ENCODE results near the gene ZDHHC14. TPM values are rescaled to one million over a fixed set of nuclear protein-coding genes. Genes with fewer than 3 reads are reported as not detected.

Gene ZDHHC14
- total RNA-seq, 1 experiment from 2014 or later = 3.2 TPM

DNA sequence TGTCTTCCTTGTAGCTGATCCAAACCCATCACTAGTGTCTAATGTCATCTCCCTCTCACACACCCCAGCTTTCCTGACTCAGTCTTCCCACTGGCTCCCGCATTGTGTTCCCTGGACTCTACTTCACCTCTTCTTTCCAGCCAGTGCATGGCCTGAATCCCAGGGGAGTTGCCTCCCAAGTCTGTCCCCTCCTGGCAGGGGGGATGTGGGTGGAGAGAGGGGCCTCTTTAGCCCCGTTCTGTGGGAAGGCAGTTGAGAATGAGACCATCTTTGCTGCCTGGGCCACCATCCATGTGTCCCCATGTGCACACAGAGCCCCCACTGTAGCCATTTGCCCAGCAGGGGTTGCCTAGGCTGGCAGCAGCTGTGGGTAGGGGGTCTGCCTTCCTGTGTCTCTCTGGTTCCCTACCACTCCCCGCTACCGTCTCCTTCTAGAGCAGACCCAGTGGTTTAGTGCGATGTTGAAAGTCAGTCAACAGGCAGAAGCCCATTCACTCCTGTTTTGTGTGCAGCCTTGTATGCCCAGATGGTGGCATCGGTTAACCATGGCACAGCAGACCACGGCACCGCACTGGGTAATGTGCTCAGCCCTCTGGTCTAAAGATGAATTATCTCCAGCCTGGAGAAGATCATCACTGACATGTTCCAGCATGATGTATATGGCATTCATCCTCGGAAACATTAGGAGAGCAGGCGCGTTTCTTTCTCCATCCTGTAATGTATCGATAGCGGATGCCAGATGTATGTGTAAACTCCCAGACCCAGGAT lies 263.2 kb downstream of the ZDHHC14 start:
- POLR2A ChIA-PET = interaction anchor here (0.7 kb wide), 1 partner anchor 329 kb away, joined by 3 read pairs; no protein-coding TSS in a partner anchor
- H3K9me3 Mint-ChIP-seq (ENCODE audit: unreplicated experiment) = no peaks in the 10 kb centered on the region
- H3K27ac Mint-ChIP-seq (ENCODE audit: low read depth, unreplicated experiment) = no peak overlapping the region
- H3K36me3 Mint-ChIP-seq (ENCODE audit: insufficient read depth, unreplicated experiment) = no peaks in the 10 kb centered on the region
- peaks cover 7% of the 10 kb centered on the region for H3K4me1 Mint-ChIP-seq (ENCODE audit: insufficient read depth, unreplicated experiment)
- no peaks in the 10 kb centered on the region for H3K27me3 Mint-ChIP-seq (ENCODE audit: insufficient read depth, unreplicated experiment)
- CTCF ChIA-PET = interaction anchor here (0.6 to 1.4 kb wide), 3 partner anchors 113 to 311 kb away, joined by 4 to 5 read pairs (median 4); no protein-coding TSS in a partner anchor
- intact Hi-C loops (cut with micrococcal nuclease) = no loop called here
- TF ChIP-seq, protein P1, sequence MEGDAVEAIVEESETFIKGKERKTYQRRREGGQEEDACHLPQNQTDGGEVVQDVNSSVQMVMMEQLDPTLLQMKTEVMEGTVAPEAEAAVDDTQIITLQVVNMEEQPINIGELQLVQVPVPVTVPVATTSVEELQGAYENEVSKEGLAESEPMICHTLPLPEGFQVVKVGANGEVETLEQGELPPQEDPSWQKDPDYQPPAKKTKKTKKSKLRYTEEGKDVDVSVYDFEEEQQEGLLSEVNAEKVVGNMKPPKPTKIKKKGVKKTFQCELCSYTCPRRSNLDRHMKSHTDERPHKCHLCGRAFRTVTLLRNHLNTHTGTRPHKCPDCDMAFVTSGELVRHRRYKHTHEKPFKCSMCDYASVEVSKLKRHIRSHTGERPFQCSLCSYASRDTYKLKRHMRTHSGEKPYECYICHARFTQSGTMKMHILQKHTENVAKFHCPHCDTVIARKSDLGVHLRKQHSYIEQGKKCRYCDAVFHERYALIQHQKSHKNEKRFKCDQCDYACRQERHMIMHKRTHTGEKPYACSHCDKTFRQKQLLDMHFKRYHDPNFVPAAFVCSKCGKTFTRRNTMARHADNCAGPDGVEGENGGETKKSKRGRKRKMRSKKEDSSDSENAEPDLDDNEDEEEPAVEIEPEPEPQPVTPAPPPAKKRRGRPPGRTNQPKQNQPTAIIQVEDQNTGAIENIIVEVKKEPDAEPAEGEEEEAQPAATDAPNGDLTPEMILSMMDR (IDR thresholded peaks at IDR 0.05; ENCODE audit: unreplicated experiment) = peak; percentile 21
- DNase-seq (ENCODE audit: unreplicated experiment) = peak; percentile 37
- BruUV-seq (replicated peaks) = no TSS peak
- H3K4me3 Mint-ChIP-seq (ENCODE audit: unreplicated experiment) = no peak overlapping the region

DNA sequence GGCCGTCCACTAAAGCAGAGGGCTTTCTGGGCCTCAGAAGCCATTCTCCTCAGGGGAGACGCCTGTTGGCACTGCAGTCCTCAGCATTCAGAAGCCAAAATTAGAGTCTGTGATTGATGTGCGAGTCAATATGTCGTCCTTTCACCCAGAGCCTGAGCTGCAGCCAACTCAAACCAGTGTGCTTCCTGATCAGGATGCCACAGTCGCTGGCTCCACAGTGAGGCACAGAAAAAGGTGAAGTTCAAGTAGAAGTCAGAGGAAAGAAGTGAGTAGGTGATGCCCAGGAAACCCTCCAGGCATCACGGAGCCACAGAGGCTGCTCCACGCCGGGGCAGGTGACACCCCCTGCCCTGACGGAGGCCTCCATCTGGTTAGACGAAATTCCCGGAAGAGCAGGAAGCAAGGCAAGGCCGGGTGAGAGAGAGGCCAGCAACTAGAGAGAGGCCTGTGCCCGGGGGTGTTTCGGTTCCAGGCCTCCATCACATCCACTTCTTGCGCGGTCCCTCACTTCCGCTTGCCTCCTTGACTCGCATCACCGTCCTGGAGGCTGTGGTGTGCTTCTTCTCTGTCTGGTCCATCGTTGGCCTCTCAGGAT lies 264.3 kb downstream of the ZDHHC14 start:
- Mint-ChIP-seq H3K36me3 (ENCODE audit: insufficient read depth, unreplicated experiment) (no peaks in the 10 kb centered on the region), H3K9me3 (ENCODE audit: unreplicated experiment) (no peaks in the 10 kb centered on the region), H3K4me1 (ENCODE audit: insufficient read depth, unreplicated experiment) (peaks cover 7% of the 10 kb centered on the region), H3K27me3 (ENCODE audit: insufficient read depth, unreplicated experiment) (no peaks in the 10 kb centered on the region), H3K27ac (ENCODE audit: low read depth, unreplicated experiment) (no peak overlapping the region), H3K4me3 (ENCODE audit: unreplicated experiment) (no peak overlapping the region)
- no peak for DNase-seq (ENCODE audit: unreplicated experiment)
- intact Hi-C loops (cut with micrococcal nuclease) = no loop called here
- TF ChIP-seq, protein P1 (IDR thresholded peaks at IDR 0.05; ENCODE audit: unreplicated experiment) = no peak
- BruUV-seq (replicated peaks) = no TSS peak
- CTCF ChIA-PET = interaction anchor here (0.7 kb wide), 1 partner anchor 111 kb away, joined by 3 read pairs; no protein-coding TSS in a partner anchor
- POLR2A ChIA-PET = no interaction called here

DNA sequence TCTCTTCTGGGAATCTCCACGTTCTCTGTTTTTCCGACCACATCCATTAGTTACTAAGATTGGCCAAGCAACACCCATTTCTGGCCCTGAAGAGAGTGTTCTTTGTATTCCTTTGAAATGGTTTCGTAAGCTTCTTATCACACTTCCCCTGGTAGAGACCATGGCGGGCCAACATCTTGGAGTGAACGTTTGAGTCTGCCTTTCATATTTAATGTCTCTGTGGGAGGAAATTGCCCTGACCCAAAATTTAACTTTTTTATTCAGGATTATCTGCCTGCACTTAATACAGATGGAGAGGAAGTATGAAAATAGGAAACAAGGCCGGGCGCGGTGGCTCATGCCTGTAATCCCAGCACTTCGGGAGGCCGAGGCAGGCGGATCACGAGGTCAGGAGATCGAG lies 265.0 kb downstream of the ZDHHC14 start:
- intact Hi-C loops (cut with micrococcal nuclease) = no loop called here

More for the DNA sequence above, 265.0 kb downstream of the ZDHHC14 start:
- Mint-ChIP-seq H3K27me3 (ENCODE audit: insufficient read depth, unreplicated experiment) (no peaks in the 10 kb centered on the region), H3K4me3 (ENCODE audit: unreplicated experiment) (no peak overlapping the region), H3K9me3 (ENCODE audit: unreplicated experiment) (no peaks in the 10 kb centered on the region), H3K27ac (ENCODE audit: low read depth, unreplicated experiment) (no peak overlapping the region), H3K36me3 (ENCODE audit: insufficient read depth, unreplicated experiment) (no peaks in the 10 kb centered on the region), H3K4me1 (ENCODE audit: insufficient read depth, unreplicated experiment) (peaks cover 7% of the 10 kb centered on the region)
- CTCF ChIA-PET = no interaction called here
- no TSS peak for BruUV-seq (replicated peaks)
- DNase-seq (ENCODE audit: unreplicated experiment) = no peak
- TF ChIP-seq, protein P1 (IDR thresholded peaks at IDR 0.05; ENCODE audit: unreplicated experiment) = no peak
- POLR2A ChIA-PET = no interaction called here

Data from MCF 10A (cell line).